Stimulated activated CD4-positive, alpha-beta T cell treated with anti-CD3 and anti-CD28 coated beads, TNF-alpha, amount 100 ng/mL, for 4 hours (primary cell): ENCODE data around the gene PHOX2B.
"Not testable (repeated sequence)": the region's sequence is repeated elsewhere in the genome, so short reads cannot be mapped to it uniquely, and the experiment has no call there.

Experiments
- DNase-seq, 3 experiments: peaks; one replicate each; pipeline ENCODE4 v3.0.0-alpha.2; 2020; ENCODE audit warnings: low read depth in 3 of 3

Gene PHOX2B

GRCh38 chr4:41748074-41748570 is 403 bp downstream of the PHOX2B start:
- DNase-seq, result no peak

DNA sequence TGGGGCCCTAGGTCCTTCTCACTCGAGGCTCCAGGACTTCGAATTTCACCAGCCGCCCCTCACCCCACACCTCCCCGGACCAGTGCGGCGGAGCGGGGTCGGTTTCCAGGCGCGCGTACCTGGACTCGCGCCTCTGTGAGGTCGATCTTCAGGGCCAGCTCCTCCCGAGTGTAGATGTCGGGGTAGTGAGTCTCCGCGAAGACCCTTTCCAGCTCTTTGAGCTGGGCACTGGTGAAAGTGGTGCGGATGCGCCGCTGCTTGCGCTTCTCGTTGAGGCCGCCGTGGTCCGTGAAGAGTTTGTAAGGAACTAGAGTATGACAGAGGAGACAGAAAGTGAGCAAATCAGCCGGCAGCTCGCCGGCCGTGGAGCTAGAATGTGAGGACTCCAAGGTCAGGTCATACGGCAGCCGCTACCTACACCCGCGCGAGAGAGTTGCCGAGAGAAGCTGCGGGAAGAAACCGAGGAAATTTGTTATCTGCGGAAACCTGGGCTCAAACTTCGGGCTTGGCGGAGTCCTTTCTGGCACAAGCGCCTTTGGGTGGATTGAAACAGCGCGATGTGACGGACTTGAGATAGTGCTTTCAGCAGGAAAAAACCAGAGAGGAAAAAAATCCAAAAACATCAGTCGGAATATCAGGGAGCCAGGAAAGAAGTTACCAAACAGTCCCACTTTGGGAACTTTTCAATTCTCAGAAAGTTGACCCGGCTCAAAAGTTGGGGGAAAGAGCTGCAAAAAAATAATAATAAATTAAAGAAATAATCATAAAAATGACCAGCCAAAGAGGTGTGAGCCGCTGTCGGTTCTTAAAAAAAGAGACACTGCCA is 1.1 kb downstream of the PHOX2B start:
- DNase-seq, result no peak

- DNase-seq, result no peak
Measured at GRCh38 chr4:41746440-41747229, 1.9 kb downstream of the PHOX2B start.

DNA sequence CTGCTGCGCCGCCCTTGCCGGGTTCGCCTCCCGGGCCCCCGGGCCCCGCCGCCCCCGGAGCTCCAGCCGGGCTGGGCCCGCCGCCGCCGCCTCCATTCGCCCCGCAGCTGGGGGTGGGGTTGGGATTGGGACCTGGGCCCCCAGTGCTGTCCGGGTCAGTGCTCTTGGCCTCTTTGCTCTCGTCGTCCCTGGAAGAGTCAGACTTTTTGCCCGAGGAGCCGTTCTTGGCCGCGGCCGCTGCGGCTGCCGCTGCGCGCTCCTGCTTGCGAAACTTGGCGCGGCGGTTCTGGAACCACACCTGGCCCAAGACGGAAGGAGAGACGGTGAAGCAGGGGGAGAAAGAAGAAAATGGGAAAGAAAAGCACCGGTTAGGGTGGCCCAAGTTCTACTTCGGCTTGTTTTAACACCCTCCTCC is 2.5 kb downstream of the PHOX2B start:
- DNase-seq, result no peak

DNA sequence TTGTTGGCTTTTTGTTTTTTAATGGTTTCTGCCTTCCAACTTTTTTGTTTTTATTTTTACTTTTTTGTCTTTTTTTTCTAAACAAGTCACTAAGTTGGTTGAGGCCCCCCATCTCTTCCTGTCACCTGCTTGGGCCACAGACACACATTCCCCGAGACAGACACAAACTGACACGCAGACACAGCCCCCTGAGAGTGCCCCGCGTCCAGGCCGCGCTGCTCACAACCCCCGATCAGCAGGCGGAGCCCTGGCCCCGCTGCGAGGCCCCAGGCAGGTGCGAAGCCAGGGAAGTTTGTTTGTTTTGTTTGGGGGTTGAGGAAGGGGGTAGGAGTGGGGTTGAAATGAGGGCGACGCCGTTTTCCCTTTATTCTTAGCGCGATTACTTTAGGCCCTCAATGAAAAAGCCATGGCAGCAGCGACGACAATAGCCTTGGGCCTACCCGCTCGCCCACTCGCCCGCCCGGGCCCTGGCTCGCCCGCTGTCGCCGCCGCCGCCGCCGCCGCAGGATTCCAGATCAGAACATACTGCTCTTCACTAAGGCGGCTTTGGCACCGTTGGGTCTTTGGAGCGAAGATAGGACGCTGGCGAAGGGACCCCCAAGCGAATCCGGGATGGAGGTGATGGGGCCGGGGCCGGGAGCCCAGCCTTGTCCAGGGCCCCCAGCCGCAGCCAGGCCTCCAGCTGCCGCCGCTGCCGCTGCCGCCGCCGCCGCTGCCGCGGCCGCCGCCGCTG is 3.1 kb downstream of the PHOX2B start:
- no peak for DNase-seq

GRCh38 chr4:41744572-41745291 is 3.8 kb downstream of the PHOX2B start:
- no peak for DNase-seq

- DNase-seq, result no peak
Measured at GRCh38 chr4:41741354-41741753, 7.2 kb downstream of the PHOX2B start.

DNA sequence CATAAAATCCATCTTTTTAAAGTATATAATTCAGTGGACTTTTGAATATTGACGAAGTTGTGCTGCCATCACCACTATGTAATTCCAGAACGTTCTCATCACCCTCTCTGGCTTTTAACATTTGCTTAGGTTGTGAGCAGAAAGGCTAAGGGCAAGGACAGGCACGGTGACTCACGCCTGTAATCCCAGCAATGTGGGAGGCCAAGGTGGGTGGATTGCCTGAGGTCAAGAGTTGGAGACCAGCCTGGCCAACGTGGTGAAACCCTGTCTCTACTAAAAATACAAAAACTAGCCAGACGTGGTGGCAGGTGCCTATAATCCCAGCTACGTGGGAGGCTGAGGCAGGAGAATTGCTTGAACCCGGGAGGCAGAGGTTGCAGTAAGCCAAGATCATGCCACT is 11.0 kb downstream of the PHOX2B start:
- not testable (repeated sequence) for DNase-seq

DNA sequence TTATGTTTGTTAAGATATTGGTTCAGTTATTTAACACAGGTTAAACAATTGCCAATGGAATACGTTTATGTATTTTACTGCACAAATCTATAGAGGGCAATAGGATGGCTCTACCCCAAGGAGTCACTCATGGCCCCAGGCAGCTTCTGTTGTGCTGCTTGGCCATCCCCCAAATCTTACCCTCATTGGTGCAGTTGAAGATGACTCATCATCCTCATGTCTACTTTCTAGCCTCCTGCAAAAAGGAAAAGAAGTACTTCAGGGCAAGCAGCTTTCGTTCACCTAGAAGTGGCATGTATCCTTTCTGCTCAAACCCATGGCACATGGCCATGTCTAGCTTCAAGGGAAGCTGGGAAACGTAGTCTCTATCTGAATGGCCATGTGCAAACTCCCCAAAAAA is 14.2 kb downstream of the PHOX2B start:
- DNase-seq, result no peak

GRCh38 chr4:41731569-41732126 is 16.9 kb downstream of the PHOX2B start:
- no peak for DNase-seq

GRCh38 chr4:41728573-41728913 is 20.0 kb downstream of the PHOX2B start:
- DNase-seq, result no peak

- DNase-seq, result no peak
Measured at GRCh38 chr4:41727861-41728572, 20.5 kb downstream of the PHOX2B start.

GRCh38 chr4:41725254-41725653 is 23.3 kb downstream of the PHOX2B start:
- DNase-seq, result no peak

DNA sequence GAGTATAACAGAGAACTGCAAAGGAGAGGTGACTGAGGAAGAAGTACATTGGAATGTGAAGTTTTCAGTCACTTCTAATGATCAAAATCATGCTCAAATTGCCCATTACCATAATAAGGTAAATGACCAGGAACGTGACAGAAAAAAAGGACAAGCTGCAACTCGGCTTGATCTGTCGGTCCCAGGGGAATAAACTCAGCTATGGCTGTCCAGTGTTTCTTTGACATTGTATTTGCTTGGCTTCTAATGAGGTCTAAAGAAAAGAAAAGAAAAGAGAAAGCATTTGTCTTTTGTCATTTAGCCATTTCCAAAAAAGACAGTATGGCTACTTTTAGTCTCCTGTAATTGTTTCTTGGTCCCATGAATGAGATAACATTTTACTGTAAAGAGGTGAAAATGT is 25.2 kb downstream of the PHOX2B start:
- DNase-seq, result no peak

DNA sequence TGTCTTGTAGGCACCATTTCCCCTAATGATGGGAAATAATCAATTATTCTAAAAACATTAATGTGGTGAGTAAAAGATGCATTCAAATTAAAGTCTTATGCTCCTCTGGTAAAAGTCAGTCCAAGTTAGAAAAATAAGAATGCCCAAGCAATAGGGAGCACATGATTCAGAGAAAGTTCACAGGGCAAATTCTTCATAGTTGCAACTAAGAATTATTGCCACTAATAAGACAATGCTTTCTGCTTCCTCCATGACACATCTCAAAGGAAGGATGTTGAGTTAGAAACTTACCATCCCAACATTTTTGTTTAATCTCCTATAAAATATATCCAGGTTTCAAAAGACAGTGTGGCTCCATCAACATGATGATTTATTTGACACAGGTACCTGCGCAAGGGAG is 26.3 kb downstream of the PHOX2B start:
- DNase-seq, result no peak

DNA sequence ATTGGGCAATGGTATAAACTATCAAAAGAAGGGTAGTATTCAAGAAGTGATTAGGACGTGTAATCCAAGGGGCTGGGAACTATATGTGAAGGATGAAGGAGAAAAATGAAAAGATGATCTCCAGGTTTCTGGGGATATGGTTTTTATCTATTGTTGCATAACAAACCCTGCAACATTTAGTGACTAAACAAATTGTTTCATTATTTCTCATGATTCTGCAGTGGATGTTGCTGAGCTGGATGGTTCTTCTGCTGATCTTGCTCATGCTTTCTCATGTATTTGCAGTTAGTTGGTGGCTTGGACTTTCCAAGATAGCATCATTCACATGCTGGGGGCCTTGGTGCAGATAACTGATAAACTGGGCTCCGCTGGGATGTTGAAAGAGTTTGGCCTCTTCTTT is 29.1 kb downstream of the PHOX2B start:
- DNase-seq, result no peak

- no peak for DNase-seq
Measured at GRCh38 chr4:41718907-41719306, 29.6 kb downstream of the PHOX2B start.

GRCh38 chr4:41715155-41715554 is 33.4 kb downstream of the PHOX2B start:
- DNase-seq, result no peak

DNA sequence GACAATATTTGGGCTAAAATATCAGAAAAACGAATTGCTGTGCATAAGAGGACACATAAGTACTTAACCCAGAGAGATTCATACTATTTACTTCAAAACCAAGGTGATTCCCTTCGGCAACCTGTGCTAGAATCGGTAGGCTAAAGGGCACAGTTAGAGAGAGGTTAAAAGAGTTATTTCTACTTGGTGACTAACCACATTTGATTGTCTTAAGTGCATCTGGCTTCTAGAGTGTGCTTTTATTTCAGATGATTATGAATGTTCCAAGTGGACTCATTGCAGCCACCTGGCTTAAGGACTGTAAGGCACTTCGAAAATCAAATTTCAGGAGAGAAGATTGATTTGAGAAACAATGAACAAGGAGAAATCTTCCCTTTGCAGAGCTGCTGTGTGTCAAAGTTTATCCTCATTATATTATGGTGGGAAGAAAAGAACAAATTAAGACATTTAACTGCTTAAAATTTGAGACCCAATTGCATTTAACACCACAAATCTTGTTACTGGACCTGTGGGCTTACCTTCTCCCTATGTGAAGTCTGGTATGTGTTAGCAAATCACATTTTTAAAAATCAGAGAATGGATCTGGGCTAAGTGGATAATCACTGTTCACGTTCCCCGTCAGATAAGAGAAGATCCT is 34.0 kb downstream of the PHOX2B start:
- DNase-seq, result no peak

DNA sequence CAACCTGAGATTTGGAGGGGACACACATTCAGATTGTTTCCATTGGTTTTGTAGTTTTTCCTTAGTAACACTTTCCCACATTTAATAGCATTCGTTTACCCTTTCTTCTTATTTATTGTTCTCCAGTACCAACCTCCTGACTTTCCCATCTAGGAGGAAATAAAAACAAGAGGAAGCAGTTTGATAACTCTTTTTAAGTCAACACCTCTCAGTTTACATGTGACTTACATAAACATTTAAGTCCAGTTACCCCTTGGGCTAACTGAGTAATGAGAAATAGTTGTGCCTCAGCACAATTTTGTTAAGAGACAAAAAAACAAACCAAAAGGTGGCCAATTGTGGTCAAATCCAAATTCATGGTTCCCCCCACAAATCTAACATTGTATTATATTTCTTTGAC is 34.8 kb downstream of the PHOX2B start:
- DNase-seq, result no peak
